Astrocyte (in vitro differentiated cells and primary cell): ENCODE measurements around the gene CD109.

Source experiments
- CTCF ChIP-seq: IDR thresholded peaks from 2 replicates; pipeline ENCODE4 v1.5.1; 2011; ENCODE audit warnings: low read depth, mild to moderate bottlenecking, inconsistent platforms, low read length, moderate library complexity; ENCODE audit not compliant: insufficient read depth
- EZH2 ChIP-seq: IDR thresholded peaks from 2 replicates; pipeline ENCODE4 v1.6.1; 2012; ENCODE audit warnings: mild to moderate bottlenecking, low read length, inconsistent platforms; ENCODE audit not compliant: insufficient read depth

DNA sequence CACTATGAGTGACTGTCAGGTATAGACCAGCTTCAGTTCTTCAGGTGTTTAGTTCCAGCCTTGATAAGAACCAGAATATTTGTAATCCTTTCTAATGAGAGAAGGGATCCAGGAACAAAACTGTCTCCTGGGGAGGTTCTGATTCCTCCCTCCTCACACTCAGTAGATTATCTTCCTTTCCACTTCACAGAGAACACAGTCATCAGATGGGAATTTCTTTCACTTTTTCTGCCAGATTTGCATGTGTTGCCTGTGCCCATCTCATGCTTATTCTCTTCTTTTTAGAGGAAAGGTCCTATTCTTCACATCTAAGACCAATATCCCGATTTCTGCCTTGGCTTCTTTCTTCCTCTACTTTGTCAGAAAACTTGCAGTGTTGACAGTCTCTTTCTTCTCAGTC, 50.8 kb downstream of the CD109 start:
- no peak for TF ChIP-seq CTCF
- TF ChIP-seq EZH2: no peak
